CD14-positive monocyte (primary cell): ENCODE measurements around the gene CD2AP. TPM values are rescaled to one million over a fixed set of nuclear protein-coding genes. Genes with fewer than 3 reads are reported as not detected.

Experiments
- DNase-seq, 3 donors: peaks; one replicate each; pipeline ENCODE4 v3.0.0-alpha.2; 2011 to 2022
- H2AFZ ChIP-seq: 2 replicates; pipeline ENCODE4 v1.6.0; 2012; ENCODE audit warnings: mild to moderate bottlenecking, low read depth, low read length, inconsistent platforms; ENCODE audit not compliant: insufficient read depth, poor library complexity, severe bottlenecking
- H3K27ac ChIP-seq, 2 donors: 1 replicate in 1 of 2; 2 replicates in 1 of 2; pipeline ENCODE4 v1.5.1; 2012 to 2013; ENCODE audit warnings: low read length in 2 of 2, control low read depth in 1 of 2, inconsistent platforms in 1 of 2, low read depth in 1 of 2, mild to moderate bottlenecking in 1 of 2
- H3K27me3 ChIP-seq, 2 donors: one replicate each; pipeline versions ENCODE4 v1.6.0 to v1.6.1; 2011 to 2013; ENCODE audit warnings: low read length in 2 of 2; ENCODE audit not compliant: control insufficient read depth in 2 of 2, insufficient read depth in 2 of 2
- H3K36me3 ChIP-seq, 2 donors: replicated peaks in 1 of 2; 1 replicate in 1 of 2; 2 replicates in 1 of 2; pipeline versions ENCODE4 v1.5.1 to v1.6.1; 2012 to 2013; ENCODE audit warnings: low read length in 2 of 2, control low read depth in 1 of 2, inconsistent platforms in 1 of 2, mild to moderate bottlenecking in 1 of 2; ENCODE audit not compliant: insufficient read depth in 2 of 2, control insufficient read depth in 1 of 2
- H3K4me1 ChIP-seq, 2 donors: 1 replicate in 1 of 2; 2 replicates in 1 of 2; pipeline versions ENCODE4 v1.5.1 to v1.6.1; 2012 to 2013; ENCODE audit warnings: low read length in 2 of 2, control low read depth in 1 of 2, inconsistent platforms in 1 of 2, mild to moderate bottlenecking in 1 of 2, moderate library complexity in 1 of 2; ENCODE audit not compliant: insufficient read depth in 2 of 2, control insufficient read depth in 1 of 2
- H3K4me2 ChIP-seq: replicated peaks from 2 replicates; pipeline ENCODE3; 2012; ENCODE audit warnings: low read length, moderate library complexity, mild to moderate bottlenecking; ENCODE audit not compliant: poor library complexity, severe bottlenecking; ENCODE audit errors: extremely low read depth
- H3K4me3 ChIP-seq, 3 experiments: fragments of 200-600 bp in 1 of 3; sonication (generic) in 1 of 3; replicated peaks in 1 of 3; 1 replicate in 2 of 3; 2 replicates in 1 of 3; pipeline ENCODE4 v1.5.1; 2011 to 2013; ENCODE audit warnings: low read length in 3 of 3, mild to moderate bottlenecking in 3 of 3, control low read depth in 2 of 3, low read depth in 2 of 3, inconsistent platforms in 1 of 3, moderate library complexity in 1 of 3
- H3K79me2 ChIP-seq: 2 replicates; pipeline ENCODE4 v1.6.0; 2012; ENCODE audit warnings: mild to moderate bottlenecking, control low read depth, inconsistent platforms, low read length, moderate library complexity; ENCODE audit not compliant: insufficient read depth
- H3K9ac ChIP-seq: 2 replicates; pipeline ENCODE4 v1.6.0; 2017; ENCODE audit warnings: low read length, mild to moderate bottlenecking; ENCODE audit not compliant: insufficient read depth, poor library complexity, severe bottlenecking
- H3K9me3 ChIP-seq, 2 donors: replicated peaks in 1 of 2; 1 replicate in 1 of 2; 2 replicates in 1 of 2; pipeline versions ENCODE4 v1.5.1 to v1.6.1; 2012 to 2013; ENCODE audit warnings: low read length in 2 of 2, control low read depth in 1 of 2; ENCODE audit not compliant: control insufficient read depth in 1 of 2, insufficient read depth in 1 of 2
- H4K20me1 ChIP-seq: 2 replicates; pipeline ENCODE4 v1.6.0; 2012; ENCODE audit warnings: mild to moderate bottlenecking, low read length, control low read depth, moderate library complexity; ENCODE audit not compliant: insufficient read depth
- H3K27ac Mint-ChIP-seq, 7 donors: one replicate each; pipeline ENCODE4 v1.8.0; 2020; ENCODE audit warnings: mild to moderate bottlenecking in 7 of 7, mixed read lengths in 7 of 7, moderate library complexity in 6 of 7, inconsistent platforms in 2 of 7
- H3K27me3 Mint-ChIP-seq, 3 donors: one replicate each; pipeline ENCODE4 v1.8.0; 2021 to 2022; ENCODE audit warnings: low read depth in 3 of 3, mild to moderate bottlenecking in 3 of 3, mixed read lengths in 3 of 3, moderate library complexity in 3 of 3, inconsistent platforms in 1 of 3
- H3K36me3 Mint-ChIP-seq, 2 donors: one replicate each; pipeline ENCODE4 v1.8.0; 2020; ENCODE audit warnings: mixed read lengths in 2 of 2, inconsistent platforms in 1 of 2, mild to moderate bottlenecking in 1 of 2
- H3K4me1 Mint-ChIP-seq: one replicate; pipeline ENCODE4 v1.8.0; 2020; ENCODE audit warnings: mild to moderate bottlenecking, mixed read lengths
- H3K4me3 Mint-ChIP-seq, 2 donors: one replicate each; pipeline ENCODE4 v1.8.0; 2020; ENCODE audit warnings: mild to moderate bottlenecking in 2 of 2, mixed read lengths in 2 of 2, moderate library complexity in 1 of 2
- H3K9me3 Mint-ChIP-seq, 7 donors: one replicate each; pipeline ENCODE4 v1.8.0; 2020 to 2022; ENCODE audit warnings: mixed read lengths in 7 of 7, mild to moderate bottlenecking in 6 of 7, moderate library complexity in 6 of 7, inconsistent platforms in 2 of 7
- CTCF ChIP-seq: fragments of 200-600 bp; IDR thresholded peaks from one replicate; pipeline ENCODE4 v1.8.0; 2022; ENCODE audit warnings: antibody characterized with exemption, mild to moderate bottlenecking
- WGBS: methylation state at CpG from one replicate; pipeline ENCODE4 v1.1.5; 2013; ENCODE audit warnings: missing lambda C conversion rate; ENCODE audit not compliant: insufficient coverage; 5-methylcytosine and 5-hydroxymethylcytosine counted together
- intact Hi-C, 2 donors: fragments of 100-400 bp; cut with micrococcal nuclease; formaldehyde crosslinking; loops; one replicate each; pipeline versions ENCODE4 v1.15.0 to v1.15.1; 2023
- polyA plus RNA-seq, 3 donors: library from polyadenylated mRNA; depleted of rRNA in 1 of 3; unstranded in 2 of 3; stranded (reverse) in 1 of 3; fragments of 300-500 nt in 2 of 3; fragments of >200 nt in 1 of 3; fragmentation: Illumina TruSeq in 2 of 3; gene quantifications; 1 replicate in 2 of 3; 2 replicates in 1 of 3; pipeline ENCODE4 v1.2.3, GENCODE V29; 2012 to 2021

Gene CD2AP
- polyA plus RNA-seq, 3 donors = 1.5 to 2.4 (median 2.0) TPM

GRCh38 chr6:47648031-47648430 lies 170.4 kb downstream of the CD2AP start:
- no peak for TF ChIP-seq CTCF
- Histone ChIP-seq H3K27ac (peak overlapping the region in 1 of 2 donors; percentile 8), H3K79me2 (no peaks in the 10 kb centered on the region), H3K4me3 (no peak overlapping the region), H3K4me1 (peaks cover 8 to 12% of the 10 kb centered on the region in 2 donors), H2AFZ (no peak overlapping the region), H3K9ac (no peak overlapping the region), H3K27me3 (no peaks in the 10 kb centered on the region), H3K4me2 (no peak overlapping the region), H3K9me3 (no peaks in the 10 kb centered on the region), H3K36me3 (no peaks in the 10 kb centered on the region), H4K20me1 (no peaks in the 10 kb centered on the region)
- H3K9me3 Mint-ChIP-seq = peaks cover 0 to 5% (median 0%) of the 10 kb centered on the region in 7 donors
- 76% methylated on average over 2 of the region's 2 CpGs for WGBS
- no peaks in the 10 kb centered on the region for H3K27me3 Mint-ChIP-seq
- H3K4me3 Mint-ChIP-seq = no peak overlapping the region
- H3K4me1 Mint-ChIP-seq = peaks cover 12% of the 10 kb centered on the region
- peak overlapping the region in 1 of 7 donors; percentile 21 for H3K27ac Mint-ChIP-seq
- DNase-seq = no peak
- intact Hi-C loops = no loop called here
- H3K36me3 Mint-ChIP-seq = no peaks in the 10 kb centered on the region

- no peaks in the 10 kb centered on the region for H4K20me1 ChIP-seq
- no peaks in the 10 kb centered on the region for H3K36me3 Mint-ChIP-seq
- H3K9ac ChIP-seq = no peak overlapping the region
- no peak overlapping the region for H3K4me3 ChIP-seq
- intact Hi-C loops = no loop called here
- peaks cover 0 to 5% (median 0%) of the 10 kb centered on the region in 7 donors for H3K9me3 Mint-ChIP-seq
- no peak overlapping the region for H3K27ac Mint-ChIP-seq
- H3K79me2 ChIP-seq = no peaks in the 10 kb centered on the region
- no peak for DNase-seq
- no peak for TF ChIP-seq CTCF
- peaks cover 14% of the 10 kb centered on the region for H3K4me1 Mint-ChIP-seq
- H3K4me3 Mint-ChIP-seq = no peak overlapping the region
- 83% methylated on average over 2 of the region's 3 CpGs for WGBS
- H2AFZ ChIP-seq = no peak overlapping the region
- no peaks in the 10 kb centered on the region for H3K36me3 ChIP-seq
- H3K27me3 ChIP-seq = no peaks in the 10 kb centered on the region
- H3K4me2 ChIP-seq = no peak overlapping the region
- H3K27me3 Mint-ChIP-seq = peaks cover 0 to 1% (median 0%) of the 10 kb centered on the region in 3 donors
- H3K9me3 ChIP-seq = no peaks in the 10 kb centered on the region
- no peak overlapping the region for H3K27ac ChIP-seq
- H3K4me1 ChIP-seq = peaks cover 8 to 12% of the 10 kb centered on the region in 2 donors
Measured at GRCh38 chr6:47650553-47651432, 173.2 kb downstream of the CD2AP start.
